HCT116 (cell line): ENCODE measurements around the gene GPRC5D. TPM values are rescaled to one million over a fixed set of nuclear protein-coding genes. Genes with fewer than 3 reads are reported as not detected.

ENCODE experiments used
- ATAC-seq: fragments of 200-7000 bp; cut with Tn5 transposase; 2 replicates; pipeline ENCODE4 v1.9.1; 2020; ENCODE audit warnings: mild to moderate bottlenecking, moderate library complexity
- BruUV-seq: library from RNA; stranded (reverse); fragments of 400-500 nt; replicated peaks from 2 replicates; lab custom pipeline; 2021; lab: Mats Ljungman, UMichigan
- CTCF ChIA-PET: fragments of 300-600 bp; sonication (Branson Sonifier 250); formaldehyde crosslinking; loops from one replicate; lab custom pipeline; 2021; ENCODE audit warnings: antibody characterized with exemption; lab: Charles Lee
- POLR2A ChIA-PET: fragments of 300-600, 350-600 bp; sonication (Branson Sonifier 250); formaldehyde crosslinking; loops from one replicate; lab custom pipeline; 2021; ENCODE audit warnings: antibody characterized with exemption; lab: Charles Lee
- RAD21 ChIA-PET, 2 experiments: fragments of 300-600 bp; sonication (Branson Sonifier 250); formaldehyde crosslinking; loops; one replicate each; lab custom pipeline; 2023; ENCODE audit warnings: low total read pairs in 2 of 2; ENCODE audit not compliant: uncharacterized antibody in 2 of 2, unreplicated experiment in 2 of 2, low non-redundant PET in 1 of 2; lab: Charles Lee
- DNase-seq: peaks from one replicate; pipeline ENCODE4 v3.0.0-alpha.2; 2010; ENCODE audit warnings: low read depth, low spot score
- H2AFZ ChIP-seq: fragments of 200-600 bp; shearing (Covaris generic), sonication (generic); 2 replicates; pipeline ENCODE4 v1.6.1; 2017; ENCODE audit warnings: low read depth, mixed run types, mixed read lengths, antibody characterized with exemption, low read length; ENCODE audit not compliant: poor library complexity, severe bottlenecking
- H3K27ac ChIP-seq: 2 replicates; pipeline ENCODE4 v1.5.1; 2012; ENCODE audit warnings: low read depth, low read length
- H3K27me3 ChIP-seq: fragments of 200-600 bp; sonication (generic); 2 replicates; pipeline ENCODE4 v1.6.1; 2016; ENCODE audit warnings: mixed run types, low read length, mixed read lengths; ENCODE audit not compliant: insufficient read depth
- H3K36me3 ChIP-seq, 2 experiments: fragments of 200-500 bp in 1 of 2; fragments of 200-600 bp in 1 of 2; sonication (Bioruptor generic) in 1 of 2; sonication (generic) in 1 of 2; 2 replicates each; pipeline versions ENCODE4 v1.5.1 to v1.6.1; 2014 to 2016; ENCODE audit warnings: low read length in 2 of 2, inconsistent platforms in 1 of 2, mixed read lengths in 1 of 2, mixed run types in 1 of 2; ENCODE audit not compliant: insufficient read depth in 2 of 2, control insufficient read depth in 1 of 2
- H3K4me1 ChIP-seq, 2 experiments: fragments of 200-600 bp in 1 of 2; sonication (generic) in 1 of 2; 2 replicates each; pipeline versions ENCODE4 v1.5.1 to v1.6.1; 2012 to 2017; ENCODE audit warnings: low read length in 2 of 2, inconsistent platforms in 1 of 2, mild to moderate bottlenecking in 1 of 2, mixed read lengths in 1 of 2, mixed run types in 1 of 2, moderate library complexity in 1 of 2; ENCODE audit not compliant: insufficient read depth in 2 of 2, control insufficient read depth in 1 of 2
- H3K4me2 ChIP-seq: fragments of 200-600 bp; sonication (generic); 2 replicates; pipeline ENCODE4 v1.6.1; 2017; ENCODE audit warnings: mixed run types, low read length, mixed read lengths
- H3K4me3 ChIP-seq, 2 experiments: fragments of 200-600 bp in 1 of 2; sonication (generic) in 1 of 2; replicated peaks in 1 of 2; 2 replicates each; pipeline ENCODE4 v1.5.1; 2011 to 2016; ENCODE audit warnings: low read length in 2 of 2, control low read depth in 1 of 2, low read depth in 1 of 2, mild to moderate bottlenecking in 1 of 2, mixed read lengths in 1 of 2, mixed run types in 1 of 2
- H3K79me2 ChIP-seq: fragments of 200-600 bp; sonication (generic); 2 replicates; pipeline ENCODE4 v1.6.1; 2017; ENCODE audit warnings: mild to moderate bottlenecking, mixed run types, low read length, moderate library complexity, mixed read lengths; ENCODE audit not compliant: insufficient read depth
- H3K9ac ChIP-seq: fragments of 200-600 bp; sonication (generic); 2 replicates; pipeline ENCODE4 v1.6.1; 2016; ENCODE audit warnings: low read length, mixed read lengths
- H3K9me2 ChIP-seq: fragments of 200-600 bp; sonication (generic), shearing (Covaris generic); 2 replicates; pipeline ENCODE4 v1.6.1; 2017; ENCODE audit warnings: mixed run types, mild to moderate bottlenecking, moderate library complexity; ENCODE audit not compliant: insufficient read depth
- H3K9me3 ChIP-seq, 2 experiments: fragments of 200-500 bp in 1 of 2; fragments of 200-600 bp in 1 of 2; sonication (Bioruptor generic) in 1 of 2; sonication (generic) in 1 of 2; 2 replicates each; pipeline ENCODE4 v1.6.1; 2014 to 2017; ENCODE audit warnings: low read length in 2 of 2, mixed read lengths in 2 of 2, inconsistent platforms in 1 of 2, low read depth in 1 of 2, mild to moderate bottlenecking in 1 of 2, mixed run types in 1 of 2, moderate library complexity in 1 of 2; ENCODE audit not compliant: control insufficient read depth in 1 of 2, insufficient read depth in 1 of 2
- H4K20me1 ChIP-seq: fragments of 200-600 bp; sonication (generic), shearing (Covaris generic); 2 replicates; pipeline ENCODE4 v1.6.1; 2017; ENCODE audit warnings: mixed run types, mild to moderate bottlenecking, moderate library complexity; ENCODE audit not compliant: insufficient read depth
- CBX3 ChIP-seq: IDR thresholded peaks from 2 replicates; pipeline ENCODE4 v1.6.1; 2012; ENCODE audit warnings: low read depth
- EGR1 ChIP-seq: IDR thresholded peaks from 2 replicates; pipeline ENCODE4 v1.6.1; 2012; ENCODE audit warnings: low read depth
- ELF1 ChIP-seq: IDR thresholded peaks from 2 replicates; pipeline ENCODE4 v1.6.1; 2012; ENCODE audit warnings: low read depth, borderline replicate concordance
- EZH2 ChIP-seq: fragments of 200-600 bp; sonication (generic); IDR thresholded peaks from 2 replicates; pipeline ENCODE4 v1.6.1; 2017; ENCODE audit warnings: antibody characterized with exemption, mixed run types
- EZH2phosphoT487 ChIP-seq: fragments of 200-600 bp; IDR thresholded peaks from 2 replicates; pipeline ENCODE4 v1.6.1; 2018; ENCODE audit warnings: antibody characterized with exemption, borderline replicate concordance
- FOSL1 ChIP-seq: IDR thresholded peaks from 2 replicates; pipeline ENCODE4 v1.6.1; 2012; ENCODE audit warnings: low read depth
- JUND ChIP-seq: IDR thresholded peaks from 2 replicates; pipeline ENCODE4 v1.6.1; 2012
- POLR2AphosphoS5 ChIP-seq: IDR thresholded peaks from 2 replicates; pipeline ENCODE4 v1.6.1; 2011; ENCODE audit warnings: mild to moderate bottlenecking, low read depth, low read length, moderate library complexity
- RAD21 ChIP-seq: IDR thresholded peaks from 2 replicates; pipeline ENCODE4 v1.6.1; 2012; ENCODE audit warnings: low read depth, mild to moderate bottlenecking
- SIN3A ChIP-seq: IDR thresholded peaks from 2 replicates; pipeline ENCODE4 v1.6.1; 2012; ENCODE audit warnings: low read depth
- SP1 ChIP-seq: IDR thresholded peaks from 2 replicates; pipeline ENCODE4 v1.6.1; 2012; ENCODE audit warnings: low read depth
- SRF ChIP-seq: IDR thresholded peaks from 2 replicates; pipeline ENCODE4 v1.6.1; 2012; ENCODE audit warnings: low read depth
- TCF7L2 ChIP-seq: IDR thresholded peaks from 2 replicates; pipeline ENCODE4 v1.7.0; 2011; ENCODE audit warnings: borderline replicate concordance, inconsistent platforms; ENCODE audit not compliant: insufficient read depth, insufficient read length; ENCODE audit errors: extremely low read depth
- YY1 ChIP-seq: IDR thresholded peaks from 2 replicates; pipeline ENCODE4 v1.6.1; 2011; ENCODE audit warnings: low read length, low read depth, moderate library complexity, mild to moderate bottlenecking; ENCODE audit not compliant: insufficient replicate concordance; ENCODE audit errors: extremely low read depth
- ZFX ChIP-seq: fragments of 450-650 bp; IDR thresholded peaks from 2 replicates; pipeline ENCODE4 v1.6.1; 2017
- ZNF274 ChIP-seq: fragments of 200-500 bp; sonication (Bioruptor generic); IDR thresholded peaks from 2 replicates; pipeline ENCODE4 v1.6.1; 2014; ENCODE audit warnings: mild to moderate bottlenecking, low read depth, low read length, inconsistent platforms
- intact Hi-C: fragments of 100-400 bp; cut with micrococcal nuclease; formaldehyde crosslinking; loops from 2 replicates; pipeline ENCODE4 v1.10.0; 2022
- total RNA-seq: library from RNA; stranded (reverse); gene quantifications from one replicate; pipeline ENCODE4 v1.2.1, GENCODE V29; 2021; ENCODE audit not compliant: unreplicated experiment
- TF ChIP-seq, protein P1 (sequence below), 3 experiments: fragments of 200-600 bp in 1 of 3; sonication (generic) in 1 of 3; IDR thresholded peaks in 2 of 3; conservative IDR thresholded peaks in 1 of 3; 2 replicates each; pipeline ENCODE4 v1.5.1; 2012 to 2017; ENCODE audit warnings: low read depth in 2 of 3, low read length in 2 of 3, antibody characterized with exemption in 1 of 3, borderline replicate concordance in 1 of 3, control low read depth in 1 of 3, mild to moderate bottlenecking in 1 of 3, mixed read lengths in 1 of 3, mixed run types in 1 of 3, moderate library complexity in 1 of 3; ENCODE audit not compliant: insufficient read depth in 1 of 3
- TF ChIP-seq, protein P2 (sequence below): IDR thresholded peaks from 2 replicates; pipeline ENCODE4 v1.6.1; 2012; ENCODE audit warnings: low read depth
- TF ChIP-seq, protein P3 (sequence below): IDR thresholded peaks from 2 replicates; pipeline ENCODE4 v1.6.1; 2012

The GPRC5D gene
- total RNA-seq, 1 experiment from 2014 or later, result not detected

- no TSS peak for BruUV-seq
- H3K9me2 ChIP-seq, result no peaks in the 10 kb centered on the region
- no peak overlapping the region for H2AFZ ChIP-seq
- no peak overlapping the region for H3K4me2 ChIP-seq
- H3K4me1 ChIP-seq, result no peaks in the 10 kb centered on the region
- no peak for TF ChIP-seq ELF1
- TF ChIP-seq SRF, result no peak
- TF ChIP-seq EGR1, result no peak
- TF ChIP-seq ZNF274, result no peak
- TF ChIP-seq TCF7L2, result no peak
- TF ChIP-seq YY1, result no peak
- TF ChIP-seq, protein P1, sequence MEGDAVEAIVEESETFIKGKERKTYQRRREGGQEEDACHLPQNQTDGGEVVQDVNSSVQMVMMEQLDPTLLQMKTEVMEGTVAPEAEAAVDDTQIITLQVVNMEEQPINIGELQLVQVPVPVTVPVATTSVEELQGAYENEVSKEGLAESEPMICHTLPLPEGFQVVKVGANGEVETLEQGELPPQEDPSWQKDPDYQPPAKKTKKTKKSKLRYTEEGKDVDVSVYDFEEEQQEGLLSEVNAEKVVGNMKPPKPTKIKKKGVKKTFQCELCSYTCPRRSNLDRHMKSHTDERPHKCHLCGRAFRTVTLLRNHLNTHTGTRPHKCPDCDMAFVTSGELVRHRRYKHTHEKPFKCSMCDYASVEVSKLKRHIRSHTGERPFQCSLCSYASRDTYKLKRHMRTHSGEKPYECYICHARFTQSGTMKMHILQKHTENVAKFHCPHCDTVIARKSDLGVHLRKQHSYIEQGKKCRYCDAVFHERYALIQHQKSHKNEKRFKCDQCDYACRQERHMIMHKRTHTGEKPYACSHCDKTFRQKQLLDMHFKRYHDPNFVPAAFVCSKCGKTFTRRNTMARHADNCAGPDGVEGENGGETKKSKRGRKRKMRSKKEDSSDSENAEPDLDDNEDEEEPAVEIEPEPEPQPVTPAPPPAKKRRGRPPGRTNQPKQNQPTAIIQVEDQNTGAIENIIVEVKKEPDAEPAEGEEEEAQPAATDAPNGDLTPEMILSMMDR (IDR thresholded peaks at IDR 0.05 in 2 of 3, conservative IDR thresholded peaks at IDR 0.05 in 1 of 3; ENCODE audit: borderline replicate concordance in 1 of 3, insufficient read depth in 1 of 3, low read depth in 2 of 3, low read length in 2 of 3), result no peak
- TF ChIP-seq CBX3, result no peak
- no peak for TF ChIP-seq SIN3A
- no peak for TF ChIP-seq FOSL1
- no peak for TF ChIP-seq POLR2AphosphoS5
- TF ChIP-seq JUND, result no peak
- no peak for TF ChIP-seq ZFX
- TF ChIP-seq, protein P2, sequence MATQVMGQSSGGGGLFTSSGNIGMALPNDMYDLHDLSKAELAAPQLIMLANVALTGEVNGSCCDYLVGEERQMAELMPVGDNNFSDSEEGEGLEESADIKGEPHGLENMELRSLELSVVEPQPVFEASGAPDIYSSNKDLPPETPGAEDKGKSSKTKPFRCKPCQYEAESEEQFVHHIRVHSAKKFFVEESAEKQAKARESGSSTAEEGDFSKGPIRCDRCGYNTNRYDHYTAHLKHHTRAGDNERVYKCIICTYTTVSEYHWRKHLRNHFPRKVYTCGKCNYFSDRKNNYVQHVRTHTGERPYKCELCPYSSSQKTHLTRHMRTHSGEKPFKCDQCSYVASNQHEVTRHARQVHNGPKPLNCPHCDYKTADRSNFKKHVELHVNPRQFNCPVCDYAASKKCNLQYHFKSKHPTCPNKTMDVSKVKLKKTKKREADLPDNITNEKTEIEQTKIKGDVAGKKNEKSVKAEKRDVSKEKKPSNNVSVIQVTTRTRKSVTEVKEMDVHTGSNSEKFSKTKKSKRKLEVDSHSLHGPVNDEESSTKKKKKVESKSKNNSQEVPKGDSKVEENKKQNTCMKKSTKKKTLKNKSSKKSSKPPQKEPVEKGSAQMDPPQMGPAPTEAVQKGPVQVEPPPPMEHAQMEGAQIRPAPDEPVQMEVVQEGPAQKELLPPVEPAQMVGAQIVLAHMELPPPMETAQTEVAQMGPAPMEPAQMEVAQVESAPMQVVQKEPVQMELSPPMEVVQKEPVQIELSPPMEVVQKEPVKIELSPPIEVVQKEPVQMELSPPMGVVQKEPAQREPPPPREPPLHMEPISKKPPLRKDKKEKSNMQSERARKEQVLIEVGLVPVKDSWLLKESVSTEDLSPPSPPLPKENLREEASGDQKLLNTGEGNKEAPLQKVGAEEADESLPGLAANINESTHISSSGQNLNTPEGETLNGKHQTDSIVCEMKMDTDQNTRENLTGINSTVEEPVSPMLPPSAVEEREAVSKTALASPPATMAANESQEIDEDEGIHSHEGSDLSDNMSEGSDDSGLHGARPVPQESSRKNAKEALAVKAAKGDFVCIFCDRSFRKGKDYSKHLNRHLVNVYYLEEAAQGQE, result no peak
- TF ChIP-seq SP1, result no peak
- TF ChIP-seq, protein P3, sequence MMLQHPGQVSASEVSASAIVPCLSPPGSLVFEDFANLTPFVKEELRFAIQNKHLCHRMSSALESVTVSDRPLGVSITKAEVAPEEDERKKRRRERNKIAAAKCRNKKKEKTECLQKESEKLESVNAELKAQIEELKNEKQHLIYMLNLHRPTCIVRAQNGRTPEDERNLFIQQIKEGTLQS, result no peak
- TF ChIP-seq EZH2, result no peak
- no peak for TF ChIP-seq EZH2phosphoT487
- no peak for TF ChIP-seq RAD21
- no peaks in the 10 kb centered on the region for H3K27me3 ChIP-seq
- POLR2A ChIA-PET, result no interaction called here
- H3K9ac ChIP-seq, result no peak overlapping the region
- no peaks in the 10 kb centered on the region for H4K20me1 ChIP-seq
- no peaks in the 10 kb centered on the region for H3K36me3 ChIP-seq
- RAD21 ChIA-PET, result no interaction called here
- H3K27ac ChIP-seq, result no peak overlapping the region
- CTCF ChIA-PET, result no interaction called here
- no peaks in the 10 kb centered on the region for H3K9me3 ChIP-seq
- intact Hi-C loops, result no loop called here
- DNase-seq (no peak), ATAC-seq (no peak)
- no peaks in the 10 kb centered on the region for H3K79me2 ChIP-seq
- no peak overlapping the region for H3K4me3 ChIP-seq
Measured at GRCh38 chr12:12941450-12942350, 10.3 kb downstream of the GPRC5D start.
